GM21723 (cell line): ENCODE data around the gene AARS2.
A peak's percentile ranks its signal among the peaks of the same experiment; 100 is the strongest.

ENCODE experiments used
- ATAC-seq: cut with Tn5 transposase; IDR thresholded peaks from one replicate; pipeline ENCODE4 v1.9.1; 2021; ENCODE audit warnings: mild to moderate bottlenecking, moderate library complexity; ENCODE audit not compliant: unreplicated experiment

The AARS2 gene

DNA sequence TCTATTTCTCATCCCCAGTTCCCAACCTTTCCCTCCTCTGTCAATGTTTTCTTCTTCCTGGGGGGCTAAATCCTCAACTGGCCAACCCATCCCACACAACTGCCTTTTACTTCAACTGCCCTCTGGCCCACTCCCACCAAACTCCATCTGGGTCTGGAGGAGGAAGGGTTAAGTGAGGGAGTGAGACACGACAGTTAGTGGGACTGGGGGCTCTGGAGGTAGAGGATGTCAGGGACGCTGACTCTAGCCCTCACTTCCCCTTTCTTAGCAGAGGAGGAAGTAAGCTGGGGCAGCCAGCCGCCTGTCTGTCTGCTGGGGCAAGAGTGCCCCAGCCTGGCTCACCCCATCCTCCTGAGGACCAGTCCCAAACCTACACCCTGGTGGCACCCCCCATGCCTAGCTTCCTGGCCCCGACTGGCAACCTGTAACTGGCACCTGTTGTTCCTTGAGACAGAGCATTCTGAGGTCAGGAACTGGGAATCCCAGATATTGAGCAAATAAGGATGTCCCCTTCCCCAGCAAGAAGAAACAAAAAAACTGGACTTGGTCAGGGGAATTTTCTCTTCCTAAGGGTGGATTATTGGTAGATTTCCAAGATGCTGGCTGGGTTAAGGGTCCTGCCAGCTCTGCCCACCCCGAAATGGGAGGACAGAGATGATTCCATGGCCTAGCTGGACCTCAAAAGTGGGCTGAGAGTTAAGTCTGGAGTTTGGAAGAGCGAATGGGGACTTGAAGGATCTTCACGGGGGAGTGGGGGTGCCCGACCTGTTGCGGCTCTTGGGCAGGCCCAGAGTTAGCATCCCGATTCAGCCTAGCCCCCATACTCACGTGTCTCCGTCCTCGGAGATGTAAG lies 48.8 kb downstream of the AARS2 start:
- no peak for ATAC-seq

DNA sequence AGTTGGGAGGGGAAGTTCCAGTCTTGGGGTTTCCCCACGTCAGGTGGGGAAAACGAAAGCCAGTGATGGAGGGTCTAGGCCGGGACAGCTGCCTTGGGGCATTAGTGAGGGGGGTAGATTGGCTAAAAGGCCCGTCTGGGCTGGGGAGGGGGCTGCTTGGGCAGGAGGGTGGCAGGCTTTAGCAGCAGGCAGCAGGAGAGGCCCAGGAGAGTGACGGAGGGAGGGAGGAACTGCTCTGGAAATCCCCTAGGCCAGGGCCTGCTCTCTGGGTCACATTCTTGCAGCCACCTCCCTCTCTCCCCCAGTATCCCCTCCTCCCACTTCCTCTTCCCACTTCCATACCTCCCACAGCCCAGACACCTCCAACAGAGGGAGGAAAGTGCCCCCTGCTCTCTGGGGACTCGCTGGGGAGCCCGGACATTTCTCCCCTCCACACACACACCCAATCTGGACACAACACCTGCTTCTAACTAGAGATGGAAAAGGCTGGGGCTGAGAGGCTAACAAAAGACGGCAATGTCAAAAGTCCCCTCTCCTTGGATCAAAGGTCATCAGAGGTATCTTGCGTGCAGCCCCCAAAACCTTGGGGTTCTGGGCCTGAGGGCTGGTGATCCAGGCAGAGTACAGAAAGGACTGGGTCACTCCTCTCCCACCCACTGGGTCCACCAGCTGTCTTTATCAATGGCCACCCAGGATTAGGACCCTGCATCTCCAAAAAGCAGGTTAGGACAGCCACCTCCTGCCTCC lies 49.6 kb downstream of the AARS2 start:
- ATAC-seq: no peak

DNA sequence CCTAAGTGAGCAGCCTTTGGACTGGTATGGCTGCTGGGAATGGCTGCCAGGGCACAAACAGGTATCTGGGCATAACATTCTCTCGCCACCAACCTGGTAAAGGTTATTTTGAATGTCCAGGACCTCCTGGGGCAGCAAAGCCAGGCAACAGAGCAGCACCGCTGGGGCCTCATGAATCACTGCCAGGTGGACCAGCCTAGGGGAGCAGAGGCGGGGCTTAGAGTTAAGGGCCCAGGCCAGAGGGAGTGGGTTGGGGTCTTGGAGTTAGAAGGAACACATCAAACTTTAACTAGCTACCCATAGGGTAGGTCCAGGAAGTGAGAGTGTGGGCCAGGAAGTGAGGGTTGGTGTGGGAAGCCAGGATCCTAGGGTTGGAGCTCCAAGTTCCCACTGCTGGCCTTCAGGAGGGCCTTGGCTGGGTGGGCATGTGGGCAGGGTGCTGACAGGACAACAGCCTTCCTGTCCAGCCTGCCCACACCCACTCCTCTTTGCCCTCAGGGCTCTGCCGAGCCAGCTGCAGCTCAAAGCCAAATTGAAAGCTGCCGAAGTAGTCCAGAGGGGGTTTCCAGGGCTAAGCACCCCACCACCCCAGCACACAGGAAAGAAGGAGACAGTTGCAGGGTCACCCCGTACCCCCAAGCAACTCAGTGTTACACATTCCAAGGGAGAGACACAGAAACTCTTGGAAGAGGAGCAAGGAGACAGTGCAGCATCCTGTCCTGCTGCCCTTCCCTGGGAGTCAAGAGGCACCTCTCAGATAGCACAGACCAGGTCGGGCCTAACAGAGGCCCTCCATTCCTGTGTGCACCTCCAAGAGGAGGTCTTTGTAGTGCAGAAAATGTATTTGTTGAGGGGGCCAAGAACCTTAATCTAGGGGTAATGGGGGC lies 50.4 kb downstream of the AARS2 start:
- no peak for ATAC-seq

DNA sequence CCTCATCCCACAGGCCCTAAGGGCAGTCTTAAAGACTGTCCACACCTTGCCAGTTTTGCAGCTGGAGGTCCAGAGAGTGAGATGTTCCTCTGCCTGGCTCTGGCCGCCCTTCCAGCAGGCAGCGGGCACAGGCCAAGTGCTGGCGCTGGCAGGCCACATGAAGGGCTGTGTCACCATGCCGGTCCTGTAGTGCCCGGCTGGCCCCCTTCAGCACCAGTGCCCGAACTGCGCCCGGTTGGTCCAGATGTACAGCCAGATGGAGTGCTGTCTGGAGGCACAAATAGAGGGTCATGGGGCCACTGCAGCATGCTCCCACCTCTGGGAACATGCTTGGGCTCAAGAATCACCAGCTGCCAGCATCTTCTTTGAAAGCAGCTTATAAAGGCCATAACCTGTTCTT lies 51.6 kb downstream of the AARS2 start:
- no peak for ATAC-seq

DNA sequence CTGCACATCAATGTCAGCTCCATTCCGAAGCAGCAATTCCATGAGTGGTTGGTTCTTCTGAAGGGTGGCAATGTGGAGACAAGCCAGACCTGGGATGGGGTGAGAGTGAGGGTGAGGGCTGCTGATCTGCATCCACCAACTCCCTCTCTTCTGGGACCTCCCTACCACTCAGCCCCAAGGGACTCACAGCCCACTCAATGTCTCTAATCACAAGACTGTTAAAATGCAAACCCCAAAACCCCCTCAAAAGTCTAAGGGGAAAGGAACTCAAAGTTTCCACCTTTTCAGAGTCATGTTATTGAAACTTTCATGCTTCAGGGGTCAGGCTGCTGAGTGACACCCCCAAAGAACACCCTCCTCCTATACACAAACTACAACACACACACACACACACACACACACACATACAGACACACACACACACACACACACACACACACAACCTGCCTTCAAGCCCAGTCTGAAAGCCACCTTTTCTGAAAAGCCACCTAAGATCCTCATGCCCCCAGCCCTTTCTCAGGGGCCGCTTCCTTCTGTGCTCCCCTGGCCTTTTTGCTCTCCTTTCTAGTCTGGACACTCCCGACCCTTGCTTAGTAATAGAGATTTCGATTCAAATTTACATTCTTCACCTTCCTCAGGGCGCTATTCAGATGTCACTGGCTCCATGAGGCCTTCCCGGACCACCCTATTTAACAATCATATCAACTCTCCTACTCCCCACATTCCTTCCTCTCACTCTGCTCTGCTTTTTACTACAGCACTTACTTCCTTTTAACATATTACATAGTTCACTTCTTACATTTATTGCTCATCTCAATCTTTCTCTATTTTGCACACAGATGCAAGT lies 52.5 kb downstream of the AARS2 start:
- no peak for ATAC-seq

- ATAC-seq: no peak
These were observed 53.1 kb downstream of the AARS2 start for GRCh38 chr6:44260011-44260410.

GRCh38 chr6:44258921-44259320 lies 54.2 kb downstream of the AARS2 start:
- ATAC-seq: no peak

DNA sequence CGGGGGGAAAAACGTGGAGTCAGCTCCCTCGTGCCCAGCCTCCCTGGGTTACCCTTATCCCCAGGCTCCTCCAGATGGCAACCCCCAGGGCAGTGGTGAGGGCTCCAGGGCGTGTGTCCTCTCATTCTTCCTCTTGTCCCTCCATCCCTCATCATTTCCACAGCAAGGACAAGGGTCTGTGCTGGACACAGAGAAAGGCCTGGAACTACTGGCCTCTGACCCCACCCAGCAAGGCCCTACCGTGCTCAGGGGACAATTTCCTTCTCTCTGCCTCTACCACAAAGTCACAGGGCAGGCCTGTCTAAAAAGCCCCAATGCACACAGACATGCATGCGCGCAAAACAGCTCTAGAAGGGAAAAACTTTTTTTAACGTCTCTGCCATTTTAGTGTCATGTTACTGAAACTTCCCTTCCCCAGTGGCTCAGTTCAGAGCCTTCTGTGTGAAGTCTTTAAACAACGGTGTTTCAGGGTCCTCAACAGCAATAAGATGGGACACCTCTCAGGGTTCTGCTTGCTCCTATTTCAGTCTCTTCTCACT lies 54.8 kb downstream of the AARS2 start:
- no peak for ATAC-seq

DNA sequence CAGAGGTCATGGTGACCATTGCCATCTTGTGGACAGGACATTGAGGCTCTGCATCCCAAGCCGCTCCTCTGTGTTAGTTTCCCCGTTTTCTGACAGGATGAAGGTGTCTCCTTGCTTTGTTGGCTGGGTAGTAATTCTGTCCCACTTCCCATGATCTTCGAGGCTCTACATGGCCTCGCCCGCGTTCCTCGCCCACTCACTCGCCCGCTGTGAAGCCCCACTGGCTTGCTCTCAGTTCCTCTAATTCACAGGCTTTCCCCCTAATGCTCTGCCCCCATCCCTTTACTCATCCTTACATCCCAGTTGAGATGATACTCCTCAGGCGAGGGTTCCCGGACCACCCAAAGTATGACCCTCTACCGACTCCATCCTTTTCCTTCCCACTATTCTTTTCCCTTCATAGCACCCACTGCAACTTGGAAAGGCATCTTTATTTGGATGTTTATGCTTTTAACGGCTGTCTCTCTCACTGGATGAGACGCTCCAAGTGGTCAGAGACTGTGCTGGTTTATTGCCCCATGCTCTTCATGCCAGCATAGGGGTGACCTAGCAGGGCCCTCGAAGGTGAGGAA lies 55.3 kb downstream of the AARS2 start:
- peak; percentile 14 for ATAC-seq

GRCh38 chr6:44257025-44257752 lies 56.0 kb downstream of the AARS2 start, which contains the start of gene SLC35B2:
Gene SLC35B2 (minus strand): TSS chr6:44257528. CDS start chr6:44257410, 118 bp downstream.
- ATAC-seq: peak; percentile 54

DNA sequence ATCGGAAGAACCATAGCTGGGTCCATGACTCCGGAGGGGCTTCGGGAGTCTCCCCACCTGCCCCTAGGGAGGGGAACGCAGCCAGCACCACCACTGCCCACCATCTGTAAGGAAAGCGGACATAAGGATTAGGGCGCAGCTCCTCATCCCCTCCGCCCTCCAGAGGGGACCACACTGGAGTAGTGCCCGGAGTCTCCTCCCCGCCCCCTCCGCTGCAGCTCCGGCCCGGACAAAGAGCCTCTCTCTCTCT lies 56.4 kb downstream of the AARS2 start:
- no peak for ATAC-seq

GRCh38 chr6:44255871-44256774 lies 57.0 kb downstream of the AARS2 start:
- no peak for ATAC-seq

GRCh38 chr6:44255105-44255808 lies 57.9 kb downstream of the AARS2 start:
- ATAC-seq: no peak

GRCh38 chr6:44254191-44255104 lies 58.7 kb downstream of the AARS2 start:
- ATAC-seq: no peak

GRCh38 chr6:44253307-44254101 lies 59.6 kb downstream of the AARS2 start:
- no peak for ATAC-seq
